Epithelial cell of umbilical artery (primary cell): ENCODE data around the gene INSRR. TPM values are rescaled to one million over a fixed set of nuclear protein-coding genes. Genes with fewer than 3 reads are reported as not detected.

Experiments
- total RNA-seq: library from RNA; depleted of rRNA; stranded (reverse); fragments of >200 nt; gene quantifications from 2 replicates; pipeline ENCODE4 v1.2.3, GENCODE V29; 2014

Gene INSRR
- total RNA-seq: not detected in 2 replicates

DNA sequence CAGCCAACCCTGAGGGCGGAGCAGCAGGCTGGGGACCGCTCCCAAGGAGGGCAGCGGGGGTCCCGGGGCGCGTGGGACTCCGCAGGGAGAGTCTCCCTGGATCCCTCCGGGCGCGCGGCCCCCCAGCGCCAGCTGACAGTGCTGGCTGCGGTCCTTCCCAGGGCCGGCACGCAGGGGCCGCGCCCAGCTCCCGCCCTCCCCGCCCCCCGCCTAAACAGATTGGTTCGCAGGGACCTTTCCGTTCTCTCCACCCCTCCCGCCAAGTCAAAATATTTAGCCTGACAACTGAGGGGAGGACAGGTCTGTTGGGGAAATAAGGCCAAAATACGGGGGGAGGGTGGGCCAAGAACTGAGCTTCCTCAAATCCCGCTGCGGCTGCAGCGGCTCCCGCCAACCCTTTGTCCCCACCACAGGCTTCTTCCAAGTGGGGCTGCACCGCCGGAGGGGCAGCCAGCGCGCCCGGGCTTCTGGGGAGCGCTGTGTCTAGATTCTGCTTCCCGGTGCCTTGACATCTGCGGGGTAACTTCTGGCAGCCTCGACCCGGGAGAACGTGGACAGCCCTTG, at the start of gene INSRR:
INSRR (minus strand) TSS at position 159 of the 564 bp plus-strand sequence. CDS start 496 bp downstream, outside the sequence.

DNA sequence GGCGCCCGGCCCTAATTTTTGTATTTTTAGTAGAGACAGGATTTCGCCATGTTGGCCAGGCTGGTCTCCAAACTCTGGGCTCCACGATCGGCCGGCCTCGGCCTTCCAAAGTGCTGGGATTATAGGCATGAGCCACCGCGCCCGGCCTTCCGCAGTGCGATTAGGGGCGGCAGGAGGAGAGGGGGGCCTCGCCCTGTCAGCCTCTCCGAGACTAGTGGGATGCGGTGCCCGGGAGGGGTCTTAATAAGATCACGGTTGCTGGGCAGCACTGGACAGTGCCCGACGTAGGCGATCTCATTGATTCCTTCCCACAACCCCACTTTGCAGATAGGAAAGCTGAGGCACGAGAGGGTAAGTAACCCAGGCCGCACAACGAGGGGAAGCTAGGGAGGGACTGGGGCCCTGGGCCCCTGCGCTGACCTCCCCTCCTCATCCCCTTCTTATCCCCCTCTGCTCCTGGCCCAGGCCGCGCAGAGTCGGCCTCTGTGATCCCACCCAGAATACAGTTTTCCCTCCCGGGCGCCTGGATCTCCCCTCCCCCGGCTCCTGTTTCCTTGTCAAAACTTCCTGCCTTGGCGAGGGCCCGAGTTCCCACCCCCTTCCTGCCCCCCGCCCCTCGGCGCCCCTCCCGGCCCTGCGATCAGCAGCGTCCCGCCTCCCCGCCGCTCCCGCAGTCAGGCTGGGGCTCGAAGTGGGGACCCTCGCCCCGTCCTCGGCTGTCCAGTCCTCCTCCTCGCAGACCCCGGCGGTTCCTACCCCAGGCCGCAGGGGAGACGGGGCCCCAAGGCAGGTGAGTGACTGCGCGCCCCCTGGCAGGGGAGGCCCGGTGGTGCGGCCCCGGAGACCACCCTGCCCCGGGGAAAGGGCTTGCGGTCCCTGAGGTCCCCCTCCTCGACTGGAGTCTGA, 34.4 kb upstream of the INSRR start, which contains the start of gene PEAR1:
PEAR1 (plus strand) TSS at position 671 of the 906 bp plus-strand sequence. CDS start 10,209 bp downstream, outside the sequence.

DNA sequence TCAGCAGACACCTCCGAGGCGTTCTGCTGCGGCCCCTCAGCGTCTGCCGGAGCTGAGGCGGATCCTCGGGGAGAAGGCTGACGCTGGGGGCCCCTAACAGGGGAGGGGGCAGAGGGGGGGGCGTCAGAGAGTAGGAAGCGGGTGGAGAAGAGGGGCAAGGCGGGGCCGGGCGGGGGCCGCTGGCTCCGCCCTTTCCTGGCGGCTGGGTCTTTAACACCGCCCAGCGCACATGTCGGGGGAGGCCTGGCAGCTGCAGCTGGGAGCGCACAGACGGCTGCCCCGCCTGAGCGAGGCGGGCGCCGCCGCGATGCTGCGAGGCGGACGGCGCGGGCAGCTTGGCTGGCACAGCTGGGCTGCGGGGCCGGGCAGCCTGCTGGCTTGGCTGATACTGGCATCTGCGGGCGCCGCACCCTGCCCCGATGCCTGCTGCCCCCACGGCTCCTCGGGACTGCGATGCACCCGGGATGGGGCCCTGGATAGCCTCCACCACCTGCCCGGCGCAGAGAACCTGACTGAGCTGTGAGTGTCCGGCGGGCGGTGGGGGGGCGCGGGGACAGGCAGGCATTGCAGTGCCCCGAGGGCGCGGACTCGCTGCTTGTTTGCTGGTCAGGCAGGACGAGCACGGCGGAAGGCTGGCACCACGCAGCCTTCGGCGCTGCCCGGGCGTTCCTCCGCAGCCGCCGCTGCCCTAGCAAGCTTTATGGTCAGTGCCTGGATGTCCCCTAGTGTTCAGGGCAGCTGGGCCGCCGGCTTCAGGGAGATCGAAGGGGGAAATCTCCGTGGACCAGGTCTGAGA, 1.9 kb upstream of the INSRR start, which contains the start of gene NTRK1:
NTRK1 (plus strand) TSS at position 238 of the 796 bp plus-strand sequence; CDS start at position 308, 70 bp downstream.

GRCh38 chr1:156816561-156817328, 42.2 kb downstream of the INSRR start, which contains the start of gene SH2D2A:
SH2D2A (minus strand) TSS chr1:156816848; CDS start chr1:156816708, 140 bp downstream.

Other genes starting within 250 kb of the INSRR start
- not detected in 2 replicates for gene HAPLN2, start 239.7 kb downstream of the INSRR start, total RNA-seq
- gene BCAN, start 217.0 kb downstream of the INSRR start, total RNA-seq: 0.15 TPM in 1 of 2 replicates, not detected in the other
- 154 and 164 TPM in 2 replicates for gene NES, start 181.7 kb downstream of the INSRR start, total RNA-seq
- 1.1 and 1.3 TPM in 2 replicates for gene CRABP2, start 153.5 kb downstream of the INSRR start, total RNA-seq
- 7.8 and 8.1 TPM in 2 replicates for gene METTL25B, start 130.6 kb downstream of the INSRR start, total RNA-seq
- gene ISG20L2, start 130.4 kb downstream of the INSRR start, total RNA-seq: 6.7 and 9.1 TPM in 2 replicates
- gene MRPL24, start 118.0 kb downstream of the INSRR start, total RNA-seq: 40.9 and 43.6 TPM in 2 replicates
- 134 and 196 TPM in 2 replicates for gene HDGF, start 107.4 kb downstream of the INSRR start, total RNA-seq
- gene PRCC, start 91.6 kb downstream of the INSRR start, total RNA-seq: 7.4 and 8.4 TPM in 2 replicates
- 0.97 TPM in 1 of 2 replicates, not detected in the other for gene SH2D2A, start 42.3 kb downstream of the INSRR start, total RNA-seq
- gene NTRK1, start 1.7 kb upstream of the INSRR start, total RNA-seq: under 0.01 TPM in 1 of 2 replicates, not detected in the other
- 8.1 and 11.1 TPM in 2 replicates for gene PEAR1, start 34.6 kb upstream of the INSRR start, total RNA-seq
- 0.32 TPM in 1 of 2 replicates, not detected in the other for gene LRRC71, start 61.5 kb upstream of the INSRR start, total RNA-seq
- 10.7 and 15.2 TPM in 2 replicates for gene ARHGEF11, start 186.6 kb upstream of the INSRR start, total RNA-seq
- gene ETV3L, start 240.7 kb upstream of the INSRR start, total RNA-seq: not detected in 2 replicates